ENCODE results near the gene CIAO2B.
A peak's percentile ranks its signal among the peaks of the same experiment; 100 is the strongest.

Gene CIAO2B

DNA sequence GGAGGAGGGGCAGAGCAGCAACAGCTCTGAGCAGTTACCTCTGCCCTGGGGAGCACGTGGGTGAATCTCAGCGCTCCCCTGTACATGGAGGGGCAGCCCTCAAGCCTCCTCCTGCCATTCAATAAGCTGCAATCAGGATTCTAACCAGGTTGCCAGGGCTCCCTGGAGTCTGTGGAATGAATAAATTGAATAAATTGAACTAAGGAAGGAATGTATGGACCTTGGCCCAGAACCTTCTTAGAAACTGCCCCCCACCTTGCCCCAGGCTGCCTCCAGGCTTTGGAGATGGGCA lies 14.0 kb downstream of the CIAO2B start:
- DNase-seq (ENCODE audit: low read depth in 2 of 2), result no peak

DNA sequence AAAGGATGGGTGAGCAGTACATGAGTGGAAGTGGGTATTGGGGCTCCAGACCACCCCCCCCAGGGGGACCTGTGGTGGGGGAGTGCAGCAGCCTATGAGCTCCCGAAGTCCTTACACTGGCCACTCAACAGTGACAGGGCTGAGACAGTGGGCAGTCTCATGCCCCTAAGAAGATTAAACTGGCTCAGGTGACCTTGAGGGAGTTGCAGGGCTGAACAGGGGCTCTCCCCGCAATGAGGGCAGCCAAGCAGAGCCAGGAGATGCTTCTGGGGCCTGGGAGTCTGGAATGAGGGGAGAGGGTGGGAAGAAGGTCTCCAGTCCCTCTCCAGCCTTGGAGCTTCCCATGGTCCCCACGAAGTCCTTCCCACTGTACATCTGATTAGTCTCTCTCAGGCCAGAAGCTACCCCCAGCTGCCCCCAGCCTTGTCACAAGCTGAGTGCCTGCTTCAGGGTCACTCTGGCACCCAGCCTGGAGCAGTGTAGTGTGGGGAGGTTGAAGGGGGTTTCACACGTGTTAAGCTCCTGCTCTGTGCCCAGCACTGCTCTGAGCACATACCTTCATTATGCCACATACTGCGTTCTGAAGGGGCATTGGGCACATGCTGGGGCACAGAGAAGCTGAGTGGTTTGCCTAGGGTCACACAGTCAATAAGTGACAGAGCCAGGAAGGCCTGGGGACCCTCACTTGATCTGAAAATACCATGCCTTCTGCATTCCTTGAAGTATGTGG lies 14.5 kb downstream of the CIAO2B start:
- no peak for DNase-seq (ENCODE audit: low read depth in 2 of 2)

DNA sequence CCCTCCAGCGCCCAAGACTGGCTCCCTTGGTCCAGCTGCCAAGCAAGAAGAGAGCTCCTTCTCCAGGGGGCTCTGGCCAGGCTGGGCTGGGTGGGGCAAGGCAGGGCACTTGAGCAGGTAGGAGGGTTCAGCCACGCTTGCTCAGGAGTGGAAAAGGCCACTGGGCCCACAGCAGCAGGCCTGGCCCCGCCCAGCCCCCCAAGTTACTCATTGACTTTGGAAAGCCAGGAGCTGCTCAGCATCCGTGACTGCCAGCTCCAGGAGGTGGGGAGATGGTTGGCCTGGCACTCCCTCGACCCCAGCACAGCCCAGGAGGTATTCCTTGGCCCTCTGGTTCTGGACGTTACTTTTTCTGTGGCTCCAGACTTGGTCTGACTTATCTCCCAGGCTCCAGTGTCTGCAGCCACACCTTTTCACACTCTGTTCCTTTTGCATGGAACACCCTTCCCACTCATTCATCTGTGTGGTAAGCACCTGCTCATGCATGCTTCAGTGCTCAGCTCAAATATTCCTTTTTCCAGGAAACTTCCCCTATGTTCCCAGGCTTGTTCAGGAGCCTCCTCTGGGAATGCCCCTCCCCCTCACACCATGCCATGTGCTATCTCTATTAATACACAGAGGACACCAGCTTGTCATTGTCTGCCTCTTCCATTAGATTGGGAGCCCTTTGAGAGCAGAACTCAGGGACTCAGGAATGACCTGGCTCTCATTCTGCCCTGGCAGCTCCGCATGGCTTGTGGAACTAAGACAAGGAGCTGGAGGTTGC lies 15.2 kb downstream of the CIAO2B start, which contains the start of gene CDH16:
Gene CDH16 (minus strand): TSS at position 83 of the 766 bp plus-strand sequence. CDS start 820 bp downstream, outside the sequence.
- DNase-seq (ENCODE audit: low read depth in 2 of 2), result no peak

DNA sequence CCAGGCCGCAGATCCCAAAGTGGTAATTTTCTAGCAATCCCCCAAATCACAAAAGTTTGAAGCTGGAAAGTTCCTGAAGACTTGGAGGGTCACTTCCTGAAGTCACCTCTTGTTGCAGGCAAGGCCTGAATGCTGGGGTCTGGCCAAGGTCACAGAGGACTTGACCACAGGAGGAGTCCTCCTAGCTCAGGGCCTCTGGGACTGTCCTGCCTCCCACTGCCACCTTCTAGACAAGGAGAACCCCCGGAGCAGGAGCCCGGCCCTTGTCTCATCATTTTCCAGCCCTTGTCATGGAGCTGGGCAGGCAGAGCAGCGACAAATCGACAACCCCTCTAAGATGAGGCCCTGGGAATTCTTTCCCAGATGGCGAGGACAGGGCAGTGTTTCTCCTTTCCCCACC lies 15.8 kb downstream of the CIAO2B start:
- DNase-seq (ENCODE audit: low read depth in 2 of 2), result no peak

DNA sequence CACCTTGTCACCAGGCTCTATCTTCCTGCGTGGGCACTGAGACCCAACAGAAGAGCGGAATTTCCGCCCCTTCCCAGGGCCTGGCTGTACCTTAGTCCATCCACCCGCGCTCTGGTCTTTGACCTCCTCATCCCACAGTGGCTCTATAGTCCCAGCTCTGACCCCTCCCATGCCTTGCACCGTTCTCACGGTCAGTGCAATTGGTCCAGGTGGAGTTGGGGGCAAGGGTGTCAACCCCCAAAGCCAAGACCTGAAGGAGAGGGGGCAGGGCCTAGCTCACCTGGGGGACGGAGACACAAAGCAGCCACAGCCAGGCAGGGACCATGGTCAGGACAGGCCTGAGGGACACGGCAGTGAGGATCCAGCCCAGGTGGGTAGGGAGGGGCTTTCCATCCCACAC lies 16.5 kb downstream of the CIAO2B start:
- DNase-seq (ENCODE audit: low read depth in 2 of 2), result no peak

DNA sequence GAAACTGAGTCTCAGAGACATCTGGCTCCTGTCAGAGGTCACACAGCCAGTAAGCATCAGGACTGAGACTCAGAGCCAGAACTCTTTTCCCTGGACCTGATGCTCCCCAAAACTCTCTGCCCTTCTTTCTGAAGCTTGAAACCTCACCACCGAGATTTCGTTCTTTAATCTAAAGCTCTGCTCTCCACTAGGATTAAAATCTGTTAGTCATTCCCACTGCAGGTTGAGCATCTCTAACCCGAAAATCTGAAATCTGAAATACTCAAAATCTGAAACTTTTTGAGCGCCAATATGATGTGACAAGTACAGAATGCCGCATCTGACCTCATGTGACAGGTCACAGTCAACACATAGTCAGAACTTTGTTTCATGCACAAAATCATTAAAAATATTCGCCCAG lies 17.7 kb downstream of the CIAO2B start:
- DNase-seq (ENCODE audit: low read depth in 2 of 2), result no peak

DNA sequence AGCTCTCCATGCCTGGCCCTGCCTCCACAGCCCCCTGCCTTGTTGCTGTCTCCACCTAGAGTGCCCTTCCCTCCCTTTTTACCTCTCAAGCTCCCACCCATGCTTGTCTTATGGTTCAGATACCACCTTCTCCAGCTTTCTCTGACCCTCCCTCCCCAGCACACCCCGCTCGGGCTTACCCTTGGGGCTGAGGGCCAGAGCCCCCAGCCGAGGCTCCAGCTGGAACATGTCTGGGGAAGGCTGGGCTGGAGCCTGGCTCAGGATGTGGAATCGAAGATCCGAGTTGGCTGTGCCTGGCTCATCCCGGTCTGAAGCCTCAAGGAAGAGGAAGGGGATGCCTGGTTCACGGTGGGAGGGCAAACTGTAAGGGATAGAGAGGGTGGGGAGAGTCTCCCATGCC lies 19.2 kb downstream of the CIAO2B start:
- no peak for DNase-seq (ENCODE audit: low read depth in 2 of 2)

DNA sequence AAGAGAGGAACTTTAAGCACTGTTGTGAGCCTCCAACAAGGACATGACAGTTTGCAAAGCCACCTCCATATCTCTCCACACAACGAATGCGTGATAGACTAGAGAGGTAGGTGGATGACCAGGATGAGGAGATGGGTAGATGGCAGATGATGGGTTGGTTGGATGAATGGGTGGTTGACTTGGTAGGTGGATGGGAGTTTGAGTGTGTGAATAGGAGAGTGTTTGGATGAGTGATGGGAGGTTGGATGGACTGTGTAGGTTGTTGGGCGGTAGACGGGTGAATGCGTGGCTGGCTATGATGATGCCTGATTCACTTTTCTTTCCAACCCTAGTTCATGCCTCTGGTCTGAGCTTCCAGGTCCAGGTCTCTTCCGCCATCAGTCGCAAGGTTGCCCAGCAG lies 19.7 kb downstream of the CIAO2B start:
- DNase-seq (ENCODE audit: low read depth in 2 of 2), result no peak

DNA sequence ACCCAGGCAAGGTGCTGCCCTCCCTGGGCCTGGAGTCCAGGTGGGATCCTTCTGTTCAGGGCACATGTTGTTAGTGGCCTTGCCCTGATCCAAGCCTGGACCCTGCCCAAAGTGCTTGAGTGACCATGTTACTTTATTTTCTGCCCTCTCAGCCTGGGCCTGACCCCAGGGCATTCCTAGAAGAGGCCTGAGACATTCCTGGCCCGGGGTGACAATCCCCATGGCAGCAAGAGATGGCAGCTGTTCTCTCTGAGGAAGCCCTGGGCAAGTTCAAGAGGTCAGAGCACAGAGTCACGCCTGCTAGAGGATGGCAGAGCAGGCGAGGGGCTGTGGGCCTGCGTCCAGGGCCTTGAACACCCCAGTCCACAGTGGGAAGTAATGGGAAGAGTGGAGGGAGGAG lies 20.5 kb downstream of the CIAO2B start:
- no peak for DNase-seq (ENCODE audit: low read depth in 2 of 2)

DNA sequence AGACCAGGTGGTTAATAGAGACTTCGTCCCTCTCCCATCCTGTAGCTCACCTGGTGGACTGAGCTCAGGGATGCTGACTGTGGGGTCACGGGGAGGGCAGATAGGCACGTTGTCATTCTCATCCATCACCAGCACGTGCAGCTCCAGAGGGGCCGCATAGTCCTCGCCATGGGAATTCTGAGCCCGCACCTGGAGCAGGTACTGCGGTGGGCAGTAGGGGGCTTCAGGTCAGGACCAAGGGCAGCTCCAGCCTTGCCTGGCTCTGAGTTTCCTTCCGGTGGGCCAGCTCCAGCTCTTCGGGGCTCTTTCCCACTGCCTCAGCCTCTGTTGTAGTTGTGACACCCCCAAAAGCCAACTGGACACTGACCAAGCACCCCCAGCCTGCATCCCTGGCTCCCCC lies 21.1 kb downstream of the CIAO2B start:
- DNase-seq (ENCODE audit: low read depth in 2 of 2), result no peak

DNA sequence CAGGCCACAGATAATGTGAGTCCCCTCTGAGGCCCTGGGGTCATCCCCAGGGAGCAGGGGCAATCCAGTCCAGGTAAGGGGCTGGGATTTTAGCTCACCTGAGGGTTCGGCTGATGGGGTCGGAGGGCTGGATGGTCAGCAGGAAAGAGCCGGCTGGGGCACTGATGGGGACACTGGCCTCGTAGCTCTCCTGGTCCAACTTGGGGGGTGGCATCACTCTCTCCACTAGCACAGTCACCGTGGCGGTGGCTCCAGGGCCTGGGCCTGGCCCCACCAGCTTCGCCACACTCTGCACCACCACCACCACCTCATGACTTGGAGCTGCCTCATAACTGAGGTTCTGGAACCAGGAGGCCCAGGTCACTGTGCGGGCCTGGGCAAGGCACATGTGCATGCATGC lies 22.4 kb downstream of the CIAO2B start:
- no peak for DNase-seq (ENCODE audit: low read depth in 2 of 2)

DNA sequence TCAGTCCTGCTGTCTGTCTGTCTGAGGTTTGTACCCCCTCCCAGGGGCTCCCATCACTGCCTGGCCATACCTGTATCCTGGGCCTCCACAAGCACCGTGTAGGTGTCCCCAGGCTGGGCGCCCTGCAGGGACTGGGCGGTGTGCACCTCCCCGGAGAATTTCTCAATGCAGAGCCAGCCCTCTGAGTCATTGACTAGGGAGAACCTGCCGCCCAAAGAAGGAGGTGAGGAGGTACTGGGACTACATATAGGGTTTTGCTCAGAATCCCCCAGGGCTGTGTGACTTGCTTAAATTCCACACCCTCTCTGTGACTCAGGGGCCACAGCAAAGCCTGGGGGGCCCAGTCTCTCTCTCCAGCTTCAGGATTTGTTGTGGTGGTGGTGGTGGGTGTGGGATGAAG lies 23.1 kb downstream of the CIAO2B start:
- no peak for DNase-seq (ENCODE audit: low read depth in 2 of 2)

DNA sequence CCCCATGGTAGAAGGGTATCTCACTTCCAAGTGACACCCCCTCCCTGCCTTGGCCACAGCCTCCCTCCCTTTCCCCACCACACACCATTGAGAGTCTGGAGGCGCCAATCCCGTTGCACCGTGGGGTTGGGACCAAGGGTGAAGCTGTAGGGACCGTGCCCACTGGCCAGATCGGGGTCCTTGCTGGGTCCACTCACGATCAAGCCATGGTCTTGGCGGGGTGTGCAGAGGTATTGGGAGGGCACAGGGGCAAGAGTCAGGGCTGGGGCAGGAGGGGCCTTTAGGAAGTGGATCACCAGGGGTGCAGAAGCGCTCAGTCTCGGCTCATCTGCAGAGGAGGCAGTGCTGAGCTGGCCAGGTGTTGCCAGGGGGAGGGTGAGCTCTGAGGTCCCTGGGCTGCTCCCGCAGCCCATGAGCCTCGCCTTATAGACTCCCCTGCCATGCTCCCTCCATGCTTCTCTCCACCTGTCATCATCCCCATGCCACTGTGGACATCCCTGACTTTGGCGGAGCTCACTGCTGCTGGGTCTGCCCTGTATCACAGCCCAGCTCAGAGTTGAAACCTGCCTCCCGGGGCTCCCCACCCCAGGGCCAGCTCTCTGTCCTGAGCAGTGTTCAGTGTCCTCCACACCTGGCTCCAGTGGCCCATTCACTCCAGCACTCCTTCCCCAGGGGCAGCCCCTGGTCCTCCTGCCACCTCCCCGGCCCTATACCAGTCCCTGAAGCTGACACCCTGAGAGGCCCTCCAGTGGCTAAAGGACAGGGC lies 23.8 kb downstream of the CIAO2B start:
- no peak for DNase-seq (ENCODE audit: low read depth in 2 of 2)

DNA sequence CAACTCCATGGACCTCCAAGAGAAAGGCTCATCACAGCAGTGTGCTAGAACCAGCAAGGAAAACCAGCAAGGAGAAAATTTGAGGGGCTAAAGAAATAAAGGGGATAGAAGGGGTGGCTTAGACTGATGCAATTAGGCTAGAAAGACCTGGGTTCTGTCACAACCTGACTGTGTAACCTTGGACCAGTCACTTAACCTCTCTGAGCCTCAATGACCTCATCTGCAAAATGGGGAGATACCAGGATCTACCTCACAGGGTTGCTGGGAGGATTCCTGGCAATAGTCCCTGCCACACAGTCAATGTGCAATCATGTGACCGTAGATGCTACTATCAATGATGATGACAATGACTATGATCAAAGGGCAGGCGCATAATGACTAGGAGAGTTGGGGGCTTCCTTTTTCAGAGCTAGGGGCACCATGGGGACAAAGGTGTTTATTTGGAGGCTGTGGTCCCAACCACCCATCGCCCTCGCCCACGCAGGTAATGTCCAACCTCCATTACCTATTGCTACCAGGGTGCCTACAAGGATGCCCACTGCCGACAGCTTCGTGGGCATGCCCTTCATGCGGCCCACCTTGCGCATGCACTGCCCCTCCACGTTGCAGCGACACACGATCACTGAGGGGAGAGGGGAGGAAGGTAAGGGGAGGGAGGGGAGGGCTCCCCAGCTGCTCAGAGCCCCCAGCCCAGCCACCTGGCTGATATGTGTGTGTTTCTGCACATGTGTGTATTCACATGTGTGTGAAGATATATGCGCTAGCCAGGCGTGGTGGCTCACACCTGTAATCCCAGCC lies 25.2 kb downstream of the CIAO2B start:
- DNase-seq (ENCODE audit: low read depth in 2 of 2), result no peak

DNA sequence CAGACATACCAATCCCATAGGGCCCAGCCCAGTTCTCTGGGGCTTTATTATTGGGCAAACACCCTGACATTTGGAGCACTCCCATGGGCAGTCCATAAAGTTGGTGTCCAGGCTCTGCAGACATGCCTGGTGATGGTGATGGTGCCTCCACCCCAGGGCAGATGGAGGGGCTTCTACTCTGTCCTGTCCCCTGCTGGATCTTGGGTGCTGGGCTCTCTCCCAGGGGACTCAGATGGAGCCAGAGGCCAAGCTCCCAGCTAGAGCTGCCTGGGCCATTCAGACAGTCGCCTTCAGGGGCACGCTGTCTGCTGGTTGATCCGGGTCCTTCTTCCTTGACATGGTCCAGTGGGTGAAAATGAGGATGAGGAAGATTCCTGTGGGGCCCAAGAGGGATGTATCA lies 26.1 kb downstream of the CIAO2B start:
- no peak for DNase-seq (ENCODE audit: low read depth in 2 of 2)

DNA sequence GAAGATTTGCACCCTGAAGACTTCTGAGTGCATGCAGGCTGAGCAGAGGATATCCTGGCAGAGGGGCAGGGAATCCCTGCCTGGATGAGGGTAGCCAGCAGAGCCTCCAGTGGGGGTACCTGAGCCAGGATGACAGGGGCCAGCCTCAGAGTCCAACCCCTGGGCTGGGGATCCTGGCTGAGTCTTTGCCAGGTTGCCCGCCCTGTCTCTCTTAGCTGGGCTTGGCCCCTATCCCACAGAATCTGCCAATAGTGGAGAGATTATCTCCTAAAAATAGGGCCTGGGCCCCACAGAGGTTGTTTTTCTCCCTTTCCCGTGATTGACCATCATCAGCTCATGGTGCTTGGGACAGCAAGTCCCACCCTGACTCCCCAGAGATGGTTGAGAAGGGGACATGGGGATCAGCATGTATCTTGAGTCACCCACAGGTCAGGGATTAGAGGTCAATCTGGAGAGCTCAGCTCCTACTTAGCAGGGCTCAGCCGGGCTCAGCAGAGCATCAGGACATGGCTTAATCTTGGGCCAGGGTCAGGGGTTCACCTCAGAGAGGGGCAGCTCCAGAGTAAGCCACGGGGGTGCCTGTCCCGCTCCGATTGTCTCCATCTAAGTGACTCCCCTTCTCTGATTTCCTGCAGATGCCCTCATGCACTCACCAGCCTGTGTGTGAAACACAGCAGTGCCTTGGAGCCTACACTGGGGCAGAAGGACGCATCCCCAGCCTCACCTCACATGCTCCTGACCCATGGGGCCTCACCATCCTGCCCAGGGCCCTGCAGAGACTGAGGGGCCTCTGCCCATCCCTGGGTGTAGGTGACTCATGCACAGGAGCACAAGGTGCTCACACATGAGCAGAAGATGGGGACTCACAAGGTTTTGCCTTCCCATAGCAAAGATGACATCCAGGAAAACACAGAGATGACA lies 27.0 kb downstream of the CIAO2B start:
- no peak for DNase-seq (ENCODE audit: low read depth in 2 of 2)

DNA sequence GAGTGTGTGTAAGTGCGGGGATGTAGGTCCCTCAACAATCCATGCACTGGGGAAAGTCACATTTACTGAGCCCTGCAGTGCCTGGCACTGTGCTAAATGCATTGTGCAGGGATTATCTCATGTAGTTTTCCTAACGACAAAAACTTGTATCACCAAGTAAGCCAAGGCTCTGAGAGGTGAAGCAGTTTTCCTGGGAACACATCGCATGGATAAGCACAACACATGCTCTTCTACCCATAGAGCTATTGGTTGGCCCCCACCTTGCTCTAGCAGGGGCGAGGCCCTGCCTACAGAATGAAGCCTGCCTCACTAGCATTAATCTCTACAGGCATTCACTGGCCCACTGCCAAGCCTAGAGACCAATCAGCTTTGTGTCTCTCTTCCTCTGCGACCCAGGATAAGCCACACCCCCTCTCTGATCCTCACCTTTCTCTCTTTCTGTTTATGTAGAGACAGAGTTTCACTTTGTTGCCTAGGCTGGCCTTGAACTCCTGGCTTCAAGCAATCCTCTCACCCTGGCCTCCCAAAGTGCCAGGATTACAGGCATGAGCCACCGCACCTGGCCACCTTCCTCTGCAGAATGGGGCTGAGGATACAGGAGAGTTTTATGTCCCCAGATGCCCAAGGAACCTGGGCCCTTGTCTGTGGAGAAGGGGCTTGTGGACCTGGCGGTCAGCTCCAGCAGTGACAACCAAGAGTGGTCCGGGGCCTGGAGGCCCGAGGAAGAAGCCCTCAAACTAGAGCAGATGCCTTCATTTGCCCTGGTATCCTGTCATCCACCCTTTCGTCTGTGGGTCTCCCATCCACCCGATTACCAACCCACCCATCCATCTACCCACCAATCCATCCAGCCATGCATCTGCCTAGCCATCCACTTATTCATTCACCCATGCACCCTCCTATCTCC lies 28.3 kb downstream of the CIAO2B start:
- DNase-seq (ENCODE audit: low read depth in 2 of 2), result peak in 1 of 2 donors; percentile 25

DNA sequence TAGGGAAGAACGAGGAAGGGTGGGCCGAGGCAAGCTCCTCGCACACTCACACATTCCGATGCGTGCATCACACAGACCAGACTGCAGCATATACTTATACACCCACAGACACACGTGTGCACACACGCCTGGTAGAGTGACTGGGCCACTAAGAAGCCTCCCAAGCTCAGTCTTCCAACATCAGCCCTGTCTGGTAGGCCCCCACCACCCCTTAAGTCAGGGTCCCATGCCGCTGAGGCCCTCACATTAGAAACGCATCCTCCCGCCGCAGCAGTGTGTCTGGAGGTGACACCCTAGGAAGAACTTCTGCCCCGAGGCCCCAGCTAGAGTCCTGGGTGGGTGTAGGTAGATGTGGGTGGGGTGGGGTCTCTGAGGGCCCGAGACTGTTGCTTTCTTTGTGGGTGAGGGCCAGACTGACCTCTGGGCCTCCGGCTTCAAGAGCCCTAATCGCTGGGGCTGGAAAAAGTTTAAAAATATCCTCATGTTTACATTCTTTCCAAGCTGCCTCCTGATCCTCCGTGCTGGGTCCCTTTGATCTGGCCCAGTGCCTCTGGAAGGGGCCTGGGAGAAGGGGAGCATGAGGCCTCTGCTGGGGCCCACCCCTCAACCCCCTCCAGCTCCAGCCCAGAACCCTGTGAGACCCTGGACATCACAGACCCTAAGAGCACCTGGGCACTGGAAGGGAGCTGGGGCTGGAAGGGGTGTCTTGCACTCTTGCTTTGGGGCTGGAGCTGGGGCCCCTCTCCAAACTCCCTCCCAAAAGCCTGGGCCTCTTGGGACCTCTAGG lies 29.2 kb downstream of the CIAO2B start:
- no peak for DNase-seq (ENCODE audit: low read depth in 2 of 2)

DNA sequence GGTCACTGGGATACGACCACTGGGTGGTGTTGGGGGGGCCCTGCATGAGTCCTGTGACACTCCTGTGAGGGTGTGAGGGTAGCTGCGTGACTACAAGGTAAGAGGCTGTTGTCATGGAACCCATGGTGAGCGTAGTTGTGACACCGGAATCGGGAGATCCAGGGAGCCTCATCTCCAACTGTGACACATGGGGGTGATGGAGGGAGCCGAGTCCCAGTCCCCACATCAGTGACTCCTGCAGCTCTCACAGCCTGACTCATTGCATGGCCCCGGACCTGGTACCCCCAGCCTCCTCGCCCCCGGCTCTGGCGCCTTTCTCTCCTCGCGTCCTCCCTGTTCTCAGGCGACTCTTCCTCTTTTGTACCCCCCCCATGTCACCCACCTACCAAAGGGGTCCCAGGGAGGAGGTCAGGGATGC lies 29.8 kb downstream of the CIAO2B start:
- no peak for DNase-seq (ENCODE audit: low read depth in 2 of 2)
